ENCODE data around the gene CTNNB1.

DNA sequence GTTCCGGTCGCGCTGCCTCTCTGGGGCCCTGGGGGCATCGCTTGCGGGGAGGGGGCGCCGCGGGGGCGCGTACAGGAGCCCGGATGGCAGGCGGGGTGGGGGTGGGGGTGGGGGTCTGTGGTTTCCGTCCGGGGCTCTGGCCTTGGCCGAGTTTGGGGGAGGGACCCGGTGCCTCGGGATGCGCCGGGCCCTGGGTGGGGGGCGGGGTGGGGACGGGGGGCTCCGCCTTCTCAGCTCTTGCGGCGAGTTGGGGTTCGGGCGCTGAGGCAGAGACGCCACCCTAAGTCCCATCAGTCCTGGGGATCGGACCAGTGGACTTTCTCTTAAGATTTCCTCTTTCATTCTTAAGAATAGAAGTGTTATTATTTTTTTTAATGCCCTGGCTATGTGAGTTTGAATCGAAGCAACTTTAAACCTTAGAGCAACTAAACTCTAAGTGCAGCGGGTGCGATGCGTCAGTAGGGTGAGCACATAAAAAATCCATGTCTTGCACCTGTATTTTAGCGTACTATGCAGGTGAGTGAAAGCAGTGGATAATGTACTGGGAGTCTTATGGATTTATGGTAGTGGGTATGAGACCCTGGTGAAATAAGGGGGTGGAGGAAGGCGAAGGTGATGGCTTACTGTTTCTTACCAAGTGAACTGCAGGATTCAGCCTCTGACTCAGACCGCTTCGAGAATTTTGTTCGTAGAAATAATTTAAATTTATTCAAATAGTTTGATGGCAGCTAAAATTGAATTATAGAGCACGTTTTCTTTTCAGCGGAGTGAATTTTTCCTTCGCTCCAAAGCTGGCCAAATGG, 762 bp downstream of the CTNNB1 start:
- TF ChIP-seq POLR2A (IDR thresholded peaks at IDR 0.05): no peak
- TF ChIP-seq, protein P1, sequence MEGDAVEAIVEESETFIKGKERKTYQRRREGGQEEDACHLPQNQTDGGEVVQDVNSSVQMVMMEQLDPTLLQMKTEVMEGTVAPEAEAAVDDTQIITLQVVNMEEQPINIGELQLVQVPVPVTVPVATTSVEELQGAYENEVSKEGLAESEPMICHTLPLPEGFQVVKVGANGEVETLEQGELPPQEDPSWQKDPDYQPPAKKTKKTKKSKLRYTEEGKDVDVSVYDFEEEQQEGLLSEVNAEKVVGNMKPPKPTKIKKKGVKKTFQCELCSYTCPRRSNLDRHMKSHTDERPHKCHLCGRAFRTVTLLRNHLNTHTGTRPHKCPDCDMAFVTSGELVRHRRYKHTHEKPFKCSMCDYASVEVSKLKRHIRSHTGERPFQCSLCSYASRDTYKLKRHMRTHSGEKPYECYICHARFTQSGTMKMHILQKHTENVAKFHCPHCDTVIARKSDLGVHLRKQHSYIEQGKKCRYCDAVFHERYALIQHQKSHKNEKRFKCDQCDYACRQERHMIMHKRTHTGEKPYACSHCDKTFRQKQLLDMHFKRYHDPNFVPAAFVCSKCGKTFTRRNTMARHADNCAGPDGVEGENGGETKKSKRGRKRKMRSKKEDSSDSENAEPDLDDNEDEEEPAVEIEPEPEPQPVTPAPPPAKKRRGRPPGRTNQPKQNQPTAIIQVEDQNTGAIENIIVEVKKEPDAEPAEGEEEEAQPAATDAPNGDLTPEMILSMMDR (IDR thresholded peaks at IDR 0.05): no peak

Data from breast epithelium (tissue), 3 donors.